SIG-M5 treated with dmso at 0.1 percent for 504 hours (cell line): ENCODE results near the gene DGKE.

Experiments used
- DNase-seq: peaks from one replicate; lab custom pipeline; 2025; ENCODE audit not compliant: unreplicated experiment; lab: John Stamatoyannopoulos, UW

DGKE gene

DNA sequence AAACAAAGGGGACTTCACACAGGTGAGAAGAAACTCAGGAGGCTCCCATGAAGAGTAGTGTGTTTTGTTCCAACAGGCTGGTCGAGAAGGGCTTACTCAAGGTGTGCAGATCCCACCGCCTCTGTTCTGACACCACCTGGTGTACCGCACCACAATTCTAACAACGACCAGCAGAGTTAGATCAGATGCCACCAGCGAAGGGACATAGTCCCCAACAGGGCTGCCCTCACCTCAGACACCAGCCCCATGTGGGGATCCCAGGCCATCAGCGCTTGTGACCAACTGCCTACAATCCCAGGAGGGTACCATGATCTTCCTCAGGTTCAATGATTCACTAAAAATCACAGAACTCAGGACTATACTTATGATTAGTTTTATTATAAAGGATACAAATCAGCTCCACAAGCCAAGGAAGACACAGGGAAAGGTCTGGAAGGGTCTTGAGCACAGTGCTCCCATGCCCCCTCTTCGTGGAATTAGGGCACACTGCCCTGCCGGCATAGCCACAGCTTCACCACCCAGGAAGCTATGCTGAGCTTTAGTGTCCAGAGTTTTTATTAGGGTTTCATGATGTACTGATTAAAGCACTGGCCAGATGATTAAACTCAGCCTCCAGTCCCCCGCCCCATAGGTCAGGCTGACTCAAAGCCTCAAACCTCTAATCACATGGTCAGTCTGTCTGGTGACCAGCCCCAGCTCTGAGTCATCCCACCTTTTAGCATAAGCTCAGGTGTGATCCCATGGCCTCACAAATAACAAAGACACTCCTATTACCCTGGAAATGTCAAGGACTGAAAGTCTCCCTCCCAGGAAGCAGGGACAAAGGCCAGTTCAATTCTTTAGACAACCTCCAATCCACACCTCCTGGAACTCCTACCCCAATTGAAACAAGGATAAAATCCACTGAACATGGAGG is 53.9 kb downstream of the DGKE start:
- no peak for DNase-seq

- DNase-seq: no peak
Observed at GRCh38 chr17:56890390-56890789, 56.4 kb downstream of the DGKE start.

- no peak for DNase-seq
Observed at GRCh38 chr17:56890906-56891674, 57.1 kb downstream of the DGKE start.

- DNase-seq: no peak
Observed at GRCh38 chr17:56891751-56892150, 57.8 kb downstream of the DGKE start.

GRCh38 chr17:56892333-56892732 is 58.4 kb downstream of the DGKE start:
- no peak for DNase-seq

DNA sequence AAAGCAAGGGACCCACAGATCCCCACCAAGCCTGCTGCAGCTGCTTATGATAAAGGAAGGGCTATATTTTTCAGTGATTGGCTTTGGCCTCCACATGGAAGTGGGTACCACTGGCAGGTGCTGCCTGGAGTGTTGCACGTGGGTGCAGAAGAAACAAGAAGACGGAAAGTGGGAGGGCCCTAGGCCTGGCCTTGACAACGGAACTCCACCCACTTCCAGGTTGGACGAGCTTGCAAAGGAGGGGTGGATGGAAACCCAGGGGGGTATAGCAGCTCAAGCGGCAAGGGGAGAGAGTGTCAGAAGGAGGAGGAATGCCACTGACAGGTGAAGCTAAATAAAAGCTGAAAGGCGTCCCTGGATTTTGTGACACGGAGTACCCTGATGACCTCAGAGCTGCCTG is 59.6 kb downstream of the DGKE start:
- DNase-seq: no peak

- no peak for DNase-seq
Observed at GRCh38 chr17:56894859-56895455, 61.0 kb downstream of the DGKE start.

DNA sequence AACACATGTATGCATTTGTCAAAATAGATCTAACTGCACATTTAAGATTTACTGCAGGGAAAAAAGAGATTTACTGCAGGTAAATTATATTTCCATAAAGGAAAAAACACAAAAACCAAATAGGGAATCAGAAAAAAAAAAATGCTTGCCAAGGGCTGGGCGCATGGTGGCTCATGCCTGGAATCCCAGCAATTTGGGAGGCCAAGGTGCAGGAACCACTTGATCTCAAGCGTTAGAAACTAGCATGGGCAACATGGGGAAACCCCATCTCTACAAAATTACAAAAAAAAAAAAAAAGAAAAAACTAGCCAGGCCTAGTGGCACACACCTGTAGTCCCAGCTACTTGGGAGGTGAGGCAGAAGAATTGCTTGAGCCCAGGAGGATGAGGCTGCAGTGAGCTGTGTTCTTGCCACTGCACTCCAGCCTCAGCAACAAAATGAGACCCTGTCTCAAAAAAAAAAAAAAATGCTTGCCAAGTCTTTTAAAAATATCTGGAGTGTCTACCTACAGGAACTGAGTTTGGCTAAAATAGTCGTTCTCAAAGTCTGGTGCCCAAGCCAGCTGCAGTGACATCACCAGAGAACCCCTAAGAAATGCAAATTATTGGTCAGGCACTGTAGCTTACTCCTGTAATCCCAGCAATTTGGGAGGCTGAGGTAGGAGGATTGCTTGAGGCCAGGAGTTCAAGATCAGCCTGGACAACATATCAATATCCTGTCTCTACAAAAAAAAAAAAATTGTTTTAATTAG is 62.4 kb downstream of the DGKE start:
- DNase-seq: no peak

GRCh38 chr17:56896968-56897359 is 63.0 kb downstream of the DGKE start:
- no peak for DNase-seq

DNA sequence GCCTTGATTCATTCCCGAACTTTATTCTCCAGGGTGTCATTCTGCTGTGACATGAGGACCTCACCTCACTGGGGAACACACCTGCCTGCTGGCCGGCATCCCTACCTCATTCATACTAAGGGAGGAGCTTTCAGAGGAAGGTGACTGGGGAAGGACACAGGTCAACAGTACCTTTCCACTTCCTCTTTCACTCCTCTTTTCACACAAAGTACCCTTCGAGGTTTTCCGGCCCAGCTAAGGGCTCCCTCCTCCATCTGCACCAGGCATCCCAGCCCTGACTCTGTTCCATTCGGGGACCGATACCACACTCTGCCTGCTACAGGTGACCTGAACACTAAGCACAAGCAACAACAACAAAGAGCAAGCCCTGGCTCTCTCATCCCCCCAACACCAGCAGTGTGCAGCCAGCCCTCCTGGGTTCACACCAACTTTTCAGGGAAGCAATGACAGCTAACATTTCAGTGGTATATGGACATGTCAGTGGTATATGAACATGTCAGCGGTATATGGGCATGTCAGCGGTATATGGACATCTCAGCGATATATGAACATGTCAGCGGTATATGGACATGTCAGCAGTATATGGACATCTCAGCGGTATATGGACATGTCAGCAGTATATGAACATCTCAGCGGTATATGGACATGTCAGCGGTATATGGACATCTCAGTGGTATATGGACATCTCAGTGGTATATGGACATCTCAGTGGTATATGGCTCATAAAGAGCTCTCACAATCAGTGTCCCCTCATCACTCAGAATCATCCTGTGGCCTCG is 63.9 kb downstream of the DGKE start:
- DNase-seq: no peak

- no peak for DNase-seq
Observed at GRCh38 chr17:56898874-56899273, 64.9 kb downstream of the DGKE start.

- no peak for DNase-seq
Observed at GRCh38 chr17:56899403-56899802, 65.5 kb downstream of the DGKE start.

DNA sequence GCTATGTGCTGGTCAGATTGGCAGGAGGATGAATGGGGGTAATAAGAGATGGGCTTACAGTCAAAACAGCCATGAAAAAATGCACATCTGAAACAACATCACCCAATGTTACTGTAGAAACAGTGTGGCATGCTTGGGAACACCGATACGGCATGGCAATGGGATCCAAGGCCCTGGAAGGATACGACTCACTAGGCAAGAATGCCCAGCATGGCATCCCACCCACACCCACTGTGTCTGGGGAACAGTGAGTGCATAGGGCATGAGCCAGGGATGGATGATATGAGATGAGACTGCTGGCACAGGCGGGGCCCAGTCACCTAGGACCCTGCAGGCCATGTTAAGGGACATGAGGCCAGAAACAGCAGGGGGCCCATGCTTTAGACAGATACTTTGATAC is 68.4 kb downstream of the DGKE start:
- DNase-seq: no peak

DNA sequence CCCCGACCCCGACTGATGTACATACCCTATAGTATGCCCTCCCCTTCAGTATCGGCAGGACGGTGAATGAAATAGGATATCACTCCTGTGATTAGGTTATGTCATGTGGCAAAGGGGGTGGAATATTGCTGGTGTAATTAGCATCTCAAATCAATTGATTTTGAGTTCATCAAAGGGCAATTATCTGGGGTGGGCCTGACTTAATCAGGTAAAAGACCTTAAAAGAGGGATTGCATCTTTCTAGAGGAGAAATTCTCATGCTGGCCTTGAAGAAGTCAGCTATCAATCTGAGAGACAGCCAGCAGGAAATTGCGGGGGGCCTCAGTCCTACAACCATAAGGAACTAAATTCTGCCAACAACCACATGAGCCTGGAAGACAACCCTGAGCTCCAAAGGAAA is 69.6 kb downstream of the DGKE start:
- DNase-seq: no peak

GRCh38 chr17:56908001-56908542 is 74.1 kb downstream of the DGKE start:
- peak; percentile 78 for DNase-seq

DNA sequence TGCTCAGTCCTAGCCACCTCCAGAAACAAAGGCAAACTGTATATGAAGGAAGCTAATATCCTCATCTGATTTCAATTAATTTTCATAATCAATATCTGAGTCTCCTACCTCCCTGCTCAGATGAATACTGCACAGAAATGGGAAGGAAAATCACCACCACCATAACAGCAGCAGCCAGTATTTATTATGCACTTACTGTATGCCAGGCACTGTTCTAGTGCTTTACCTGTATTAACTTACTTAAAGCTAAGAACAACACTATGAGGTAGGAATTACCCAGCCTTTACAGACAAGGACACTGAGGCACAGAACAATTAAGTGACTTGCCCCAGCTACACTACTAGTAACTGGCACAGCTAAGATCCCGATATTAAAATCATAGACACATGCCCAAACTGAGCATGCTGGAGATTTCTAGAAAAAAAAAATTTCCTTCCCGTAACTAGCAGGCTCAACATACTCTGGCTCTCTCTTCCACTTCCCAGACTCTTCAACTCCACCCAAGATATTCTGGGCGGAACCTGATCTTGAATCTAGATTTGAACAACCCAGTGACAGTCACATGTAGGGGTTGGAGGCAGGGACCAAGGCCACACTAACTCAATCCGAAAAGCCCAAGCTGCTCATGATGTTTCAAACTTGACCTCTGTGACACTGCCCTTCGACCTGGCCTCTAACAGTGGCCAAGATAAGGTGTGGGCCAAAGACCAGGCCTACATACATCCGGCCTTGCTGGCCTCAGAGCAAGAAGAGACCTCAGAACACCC is 76.0 kb downstream of the DGKE start:
- DNase-seq: peak; percentile 10

- no peak for DNase-seq
Observed at GRCh38 chr17:56910509-56911235, 76.7 kb downstream of the DGKE start.

- no peak for DNase-seq
Observed at GRCh38 chr17:56912105-56912999, 78.4 kb downstream of the DGKE start.
